HepG2 (cell line): Measurements from ENCODE around the gene ERRFI1. TPM values are rescaled to one million over a fixed set of nuclear protein-coding genes. Genes with fewer than 3 reads are reported as not detected.

Source experiments
- BRF2 ChIP-seq: sonication (generic); formaldehyde crosslinking; IDR thresholded peaks from 2 replicates; pipeline ENCODE4 v1.8.1; 2022; ENCODE audit warnings: mild to moderate bottlenecking, missing genetic modification reagents
- HNF1B ChIP-seq: sonication (generic); formaldehyde crosslinking; IDR thresholded peaks from 2 replicates; pipeline ENCODE4 v1.5.1; 2020; ENCODE audit warnings: mild to moderate bottlenecking, moderate library complexity, missing genetic modification reagents
- HNRNPL ChIP-seq: fragments of 200-400 bp; formaldehyde crosslinking; IDR thresholded peaks from 2 replicates; pipeline ENCODE4 v1.6.1; 2017; ENCODE audit warnings: mild to moderate bottlenecking, low read depth, low read length
- MED13 ChIP-seq: sonication (generic); formaldehyde crosslinking; IDR thresholded peaks from 2 replicates; pipeline ENCODE4 v1.5.0; 2020; ENCODE audit warnings: missing genetic modification reagents
- MLX ChIP-seq: IDR thresholded peaks from 2 replicates; pipeline ENCODE4 v1.6.1; 2016
- NCOA1 ChIP-seq: sonication (generic); formaldehyde crosslinking; IDR thresholded peaks from 2 replicates; pipeline ENCODE4 v1.9.0; 2021; ENCODE audit warnings: missing genetic modification reagents
- PAF1 ChIP-seq: IDR thresholded peaks from 2 replicates; pipeline ENCODE4 v1.6.1; 2016; ENCODE audit warnings: missing genetic modification reagents, missing compliant biosample characterization
- PHF5A ChIP-seq: IDR thresholded peaks from one replicate; pipeline ENCODE4 v1.6.1; 2018; ENCODE audit warnings: low read depth, missing genetic modification reagents; ENCODE audit not compliant: unreplicated experiment
- POLR2A ChIP-seq, 2 experiments: IDR thresholded peaks; 2 replicates each; pipeline ENCODE4 v1.6.1; 2011; ENCODE audit warnings: low read depth in 2 of 2, low read length in 2 of 2, mild to moderate bottlenecking in 1 of 2, moderate library complexity in 1 of 2; ENCODE audit not compliant: insufficient read depth in 1 of 2
- RELA ChIP-seq: sonication (generic); formaldehyde crosslinking; IDR thresholded peaks from 2 replicates; pipeline ENCODE4 v1.4.0; 2020; ENCODE audit warnings: missing genetic modification reagents
- SETDB1 ChIP-seq: sonication (generic); formaldehyde crosslinking; IDR thresholded peaks from 2 replicates; pipeline ENCODE4 v1.5.1; 2020; ENCODE audit warnings: missing genetic modification reagents, mild to moderate bottlenecking, borderline replicate concordance
- SRSF1 ChIP-seq: fragments of 200-400 bp; formaldehyde crosslinking; optimal IDR thresholded peaks from 2 replicates; pipeline ENCODE3; 2017; ENCODE audit warnings: mild to moderate bottlenecking, low read depth, low read length, moderate library complexity
- STAG1 ChIP-seq: sonication (generic); formaldehyde crosslinking; IDR thresholded peaks from 2 replicates; pipeline ENCODE4 v1.4.0; 2020; ENCODE audit warnings: missing genetic modification reagents
- SUZ12 ChIP-seq: fragments of 150-350 bp; IDR thresholded peaks from 2 replicates; pipeline ENCODE4 v1.6.1; 2014; ENCODE audit warnings: low read depth, low read length
- TARDBP ChIP-seq: sonication (generic); formaldehyde crosslinking; IDR thresholded peaks from 2 replicates; pipeline ENCODE4 v1.8.0; 2022; ENCODE audit warnings: mild to moderate bottlenecking, missing genetic modification reagents
- ZBTB3 ChIP-seq: sonication (generic); formaldehyde crosslinking; IDR thresholded peaks from 2 replicates; pipeline ENCODE4 v1.4.0; 2020; ENCODE audit warnings: low read depth, mild to moderate bottlenecking, moderate library complexity, missing genetic modification reagents, borderline replicate concordance
- ZBTB33 ChIP-seq: sonication (generic); formaldehyde crosslinking; IDR thresholded peaks from 2 replicates; pipeline ENCODE4 v1.4.0; 2020; ENCODE audit warnings: missing genetic modification reagents
- ZC3H13 ChIP-seq: sonication (generic); formaldehyde crosslinking; IDR thresholded peaks from 2 replicates; pipeline ENCODE4 v1.8.1; 2023; ENCODE audit warnings: mild to moderate bottlenecking, missing genetic modification reagents, moderate library complexity
- ZFP36L1 ChIP-seq: sonication (generic); formaldehyde crosslinking; IDR thresholded peaks from 2 replicates; pipeline ENCODE4 v1.8.0; 2022; ENCODE audit warnings: mild to moderate bottlenecking, missing genetic modification reagents, moderate library complexity
- ZNF256 ChIP-seq: sonication (generic); formaldehyde crosslinking; conservative IDR thresholded peaks from 2 replicates; pipeline ENCODE4 v1.4.0; 2020; ENCODE audit warnings: missing genetic modification reagents
- ZNF512 ChIP-seq: sonication (generic); formaldehyde crosslinking; IDR thresholded peaks from 2 replicates; pipeline ENCODE4 v1.4.0; 2020; ENCODE audit warnings: mild to moderate bottlenecking, missing genetic modification reagents
- ZNF572 ChIP-seq: sonication (generic); formaldehyde crosslinking; IDR thresholded peaks from 2 replicates; pipeline ENCODE4 v1.5.1; 2020; ENCODE audit warnings: mild to moderate bottlenecking, missing genetic modification reagents
- ZNF576 ChIP-seq: sonication (generic); formaldehyde crosslinking; IDR thresholded peaks from 2 replicates; pipeline ENCODE4 v1.4.0; 2020; ENCODE audit warnings: mild to moderate bottlenecking, missing genetic modification reagents
- ZNF703 ChIP-seq: sonication (generic); formaldehyde crosslinking; IDR thresholded peaks from 2 replicates; pipeline ENCODE4 v1.5.1; 2020; ENCODE audit warnings: missing genetic modification reagents, mild to moderate bottlenecking, moderate library complexity, borderline replicate concordance
- ZNF816 ChIP-seq: sonication (generic); formaldehyde crosslinking; IDR thresholded peaks from 2 replicates; pipeline ENCODE4 v1.8.0; 2022; ENCODE audit warnings: missing genetic modification reagents, mild to moderate bottlenecking, borderline replicate concordance
- ZZZ3 ChIP-seq: sonication (generic); formaldehyde crosslinking; IDR thresholded peaks from 2 replicates; pipeline ENCODE4 v1.4.0; 2020; ENCODE audit warnings: missing genetic modification reagents, mild to moderate bottlenecking, borderline replicate concordance
- polyA plus RNA-seq, 8 experiments: library from polyadenylated mRNA; depleted of rRNA in 3 of 8; stranded (reverse) in 7 of 8; unstranded in 1 of 8; fragments of >200 nt; fragmentation: Illumina TruSeq in 4 of 8; extraction: Trizol in 4 of 8; gene quantifications; 2 replicates each; pipeline versions ENCODE4 v1.2.1 to v1.2.3, GENCODE V29; 2011 to 2016; ENCODE audit warnings: low read depth in 4 of 8, missing spikeins in 1 of 8, mixed read lengths in 1 of 8; ENCODE audit not compliant: insufficient read depth in 1 of 8
- total RNA-seq, 5 experiments: library from RNA; depleted of rRNA; stranded (reverse); fragments of >200 nt; fragmentation: Illumina TruSeq; extraction: Trizol; gene quantifications; 2 replicates each; pipeline ENCODE4 v1.2.3, GENCODE V29; 2016; ENCODE audit warnings: low read depth in 1 of 5

Gene ERRFI1
- total and polyA plus RNA-seq, 2 of the 13 experiments (the other 11 are each of a cell fraction or from before 2014, with no cell fraction given): 84.4 to 753 TPM

GRCh38 chr1:8013399-8013798 lies 12.7 kb downstream of the ERRFI1 start (continued):
- peak; percentile 87; the same call in 1 of the 2 replicates for TF ChIP-seq ZC3H13 (CRISPR knock-in tag)
- no peak for TF ChIP-seq SUZ12
- TF ChIP-seq PHF5A (CRISPR knock-in tag): no peak
- TF ChIP-seq POLR2A (IDR thresholded peaks at IDR 0.05; ENCODE audit: insufficient read depth in 1 of 2, low read depth in 2 of 2, low read length in 2 of 2): peak in 1 of 2 experiments; percentile 43; a peak in 1 of 4 replicates
- no peak for TF ChIP-seq ZNF512 (CRISPR knock-in tag)
- TF ChIP-seq HNF1B: 0 out of 2 replicates have a peak, but pooled peaks have one; percentile 31
- TF ChIP-seq HNRNPL: no peak
- TF ChIP-seq BRF2 (CRISPR knock-in tag): no peak
- no peak for TF ChIP-seq NCOA1 (CRISPR knock-in tag)
- TF ChIP-seq ZNF816 (CRISPR knock-in tag): peak; percentile 67
- TF ChIP-seq STAG1 (CRISPR knock-in tag): no peak
- no peak for TF ChIP-seq ZZZ3 (CRISPR knock-in tag)
- TF ChIP-seq ZFP36L1 (CRISPR knock-in tag): no peak
- TF ChIP-seq SETDB1: no peak
- TF ChIP-seq SRSF1: no peak
- peak; percentile 95 for TF ChIP-seq PAF1
- peak; percentile 40; the same call in 1 of the 2 replicates for TF ChIP-seq ZBTB33 (CRISPR knock-in tag)
- no peak for TF ChIP-seq MLX
- no peak for TF ChIP-seq ZNF572
- TF ChIP-seq RELA (CRISPR knock-in tag): no peak
- TF ChIP-seq ZNF576: no peak
- no peak for TF ChIP-seq ZNF703 (CRISPR knock-in tag)
- no peak for TF ChIP-seq ZNF256 (CRISPR knock-in tag)
- TF ChIP-seq ZBTB3: no peak
- TF ChIP-seq MED13 (CRISPR knock-in tag): no peak
- no peak for TF ChIP-seq TARDBP (CRISPR knock-in tag)
